DMS114 treated with DMSO at 0.1 percent for 48 hours (cell line): ENCODE measurements around the gene HAUS8.

Experiments used
- DNase-seq: peaks from one replicate; lab custom pipeline; 2025; ENCODE audit not compliant: unreplicated experiment; lab: John Stamatoyannopoulos, UW

Gene HAUS8

GRCh38 chr19:17001603-17002183 lies 73.6 kb downstream of the HAUS8 start:
- no peak for DNase-seq
